ENCODE data around the gene KY. TPM values are rescaled to one million over a fixed set of nuclear protein-coding genes. Genes with fewer than 3 reads are reported as not detected.

The KY gene
- total and polyA plus RNA-seq, 2 donors (not counting 1 experiment from before 2014, with no cell fraction given): not detected

GRCh38 chr3:134681522-134681900 is 30.7 kb upstream of the KY start:
- no peak overlapping the region for H3K9ac ChIP-seq (ENCODE audit: low read length)
- H3K36me3 ChIP-seq (replicated peaks in 1 of 2; ENCODE audit: control extremely low read depth in 1 of 2, control insufficient read depth in 1 of 2, extremely low read depth in 1 of 2, insufficient read depth in 2 of 2, low read length in 1 of 2): no peaks in the 10 kb centered on the region
- no peaks in the 10 kb centered on the region for H3K4me1 ChIP-seq (ENCODE audit: control insufficient read depth in 2 of 2, insufficient read depth in 2 of 2, low read length in 2 of 2)
- ChIA-PET POLR2A (no interaction called here), CTCF (interaction anchor here (0.6 to 1.4 kb wide), 3 partner anchors 11 to 1879 kb away, joined by 3 to 6 read pairs (median 3); no protein-coding TSS in a partner anchor)
- H2AFZ ChIP-seq (ENCODE audit: insufficient read depth, low read depth, low read length, poor library complexity, severe bottlenecking): no peak overlapping the region
- WGBS (ENCODE audit: insufficient coverage): 96% methylated on average over 2 of the region's 6 CpGs
- no peaks in the 10 kb centered on the region for H3K79me2 ChIP-seq (ENCODE audit: control insufficient read depth, insufficient read depth, low read length)
- Mint-ChIP-seq H3K4me1 (no peaks in the 10 kb centered on the region), H3K9me3 (ENCODE audit: insufficient read depth) (peaks cover 5% of the 10 kb centered on the region), H3K27ac (no peak overlapping the region), H3K4me3 (no peak overlapping the region), H3K27me3 (peaks cover 8% of the 10 kb centered on the region)
- no peaks in the 10 kb centered on the region for H3K27me3 ChIP-seq (replicated peaks in 1 of 4; ENCODE audit: control extremely low read depth in 1 of 4, control insufficient read depth in 3 of 4, insufficient read depth in 4 of 4, low read length in 3 of 4)
- H3K4me2 ChIP-seq (replicated peaks; ENCODE audit: low read depth, low read length, poor library complexity, severe bottlenecking): no peak overlapping the region
- no peak for TF ChIP-seq EZH2 (IDR thresholded peaks at IDR 0.05; ENCODE audit: borderline replicate concordance, insufficient read depth, low read depth, low read length, poor library complexity, severe bottlenecking)
- TF ChIP-seq, protein P1, sequence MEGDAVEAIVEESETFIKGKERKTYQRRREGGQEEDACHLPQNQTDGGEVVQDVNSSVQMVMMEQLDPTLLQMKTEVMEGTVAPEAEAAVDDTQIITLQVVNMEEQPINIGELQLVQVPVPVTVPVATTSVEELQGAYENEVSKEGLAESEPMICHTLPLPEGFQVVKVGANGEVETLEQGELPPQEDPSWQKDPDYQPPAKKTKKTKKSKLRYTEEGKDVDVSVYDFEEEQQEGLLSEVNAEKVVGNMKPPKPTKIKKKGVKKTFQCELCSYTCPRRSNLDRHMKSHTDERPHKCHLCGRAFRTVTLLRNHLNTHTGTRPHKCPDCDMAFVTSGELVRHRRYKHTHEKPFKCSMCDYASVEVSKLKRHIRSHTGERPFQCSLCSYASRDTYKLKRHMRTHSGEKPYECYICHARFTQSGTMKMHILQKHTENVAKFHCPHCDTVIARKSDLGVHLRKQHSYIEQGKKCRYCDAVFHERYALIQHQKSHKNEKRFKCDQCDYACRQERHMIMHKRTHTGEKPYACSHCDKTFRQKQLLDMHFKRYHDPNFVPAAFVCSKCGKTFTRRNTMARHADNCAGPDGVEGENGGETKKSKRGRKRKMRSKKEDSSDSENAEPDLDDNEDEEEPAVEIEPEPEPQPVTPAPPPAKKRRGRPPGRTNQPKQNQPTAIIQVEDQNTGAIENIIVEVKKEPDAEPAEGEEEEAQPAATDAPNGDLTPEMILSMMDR (IDR thresholded peaks at IDR 0.05): no peak
- DNase-seq (no peak), ATAC-seq (ENCODE audit: low read depth) (no peak)
- intact Hi-C loops (cut with micrococcal nuclease): no loop called here
- H3K27ac ChIP-seq (ENCODE audit: low read length in 2 of 2): no peak overlapping the region
- no peak overlapping the region for H3K4me3 ChIP-seq (ENCODE audit: control extremely low read depth in 1 of 5, extremely low read depth in 1 of 5, insufficient read depth in 1 of 5, low read depth in 2 of 5, low read length in 4 of 5)
- H4K20me1 ChIP-seq (ENCODE audit: control insufficient read depth, insufficient read depth, low read length, poor library complexity, severe bottlenecking): no peaks in the 10 kb centered on the region
- peaks cover 0 to 6% (median 0%) of the 10 kb centered on the region in 3 donors for H3K9me3 ChIP-seq (ENCODE audit: control extremely low read depth in 1 of 3, control insufficient read depth in 2 of 3, insufficient read depth in 1 of 3, low read length in 2 of 3)

DNA sequence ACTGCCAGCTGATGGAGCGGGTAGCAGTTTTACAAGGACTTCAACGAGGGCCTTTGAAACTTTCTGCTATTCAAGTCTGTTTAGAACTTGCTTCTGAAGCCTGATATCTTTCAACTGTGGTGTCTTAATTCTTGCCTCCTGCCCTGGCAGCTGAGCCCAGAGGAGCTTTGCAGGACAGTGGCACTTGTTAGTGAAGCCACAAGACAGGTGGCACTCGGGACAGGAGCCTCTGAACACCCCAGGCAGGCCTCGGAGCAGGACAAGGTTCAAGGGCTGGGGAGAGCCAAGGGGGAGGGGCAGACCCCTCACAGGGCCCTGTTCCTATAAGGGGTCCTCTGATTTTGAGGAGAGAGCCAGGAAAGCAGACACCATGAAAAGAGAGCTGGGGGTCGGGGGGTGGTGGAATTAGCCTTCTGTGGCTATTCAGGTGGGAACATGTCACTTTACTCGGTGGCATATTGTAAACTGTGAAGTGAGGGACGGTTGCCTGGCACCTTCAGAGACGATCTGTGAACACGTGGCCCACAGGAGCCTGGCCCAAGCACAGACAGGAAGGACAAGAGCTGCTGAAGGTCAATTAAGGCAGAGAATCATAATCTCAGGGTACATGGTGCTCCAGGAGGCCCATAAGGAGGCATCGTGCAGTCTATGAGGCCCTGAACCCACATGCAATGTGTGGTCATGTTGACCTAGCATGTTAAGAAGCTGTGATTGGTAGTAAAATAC is 30.1 kb upstream of the KY start:
- Mint-ChIP-seq H3K27me3 (peaks cover 8% of the 10 kb centered on the region), H3K4me3 (no peak overlapping the region), H3K27ac (no peak overlapping the region), H3K9me3 (ENCODE audit: insufficient read depth) (peaks cover 8% of the 10 kb centered on the region), H3K4me1 (no peaks in the 10 kb centered on the region)
- ChIA-PET POLR2A (no interaction called here), CTCF (interaction anchor here (0.6 to 1.4 kb wide), 2 partner anchors 12 to 1879 kb away, joined by 3 to 6 read pairs; no protein-coding TSS in a partner anchor)
- intact Hi-C loops (cut with micrococcal nuclease): no loop called here
- H3K36me3 ChIP-seq (replicated peaks in 1 of 2; ENCODE audit: control extremely low read depth in 1 of 2, control insufficient read depth in 1 of 2, extremely low read depth in 1 of 2, insufficient read depth in 2 of 2, low read length in 1 of 2): no peaks in the 10 kb centered on the region
- H4K20me1 ChIP-seq (ENCODE audit: control insufficient read depth, insufficient read depth, low read length, poor library complexity, severe bottlenecking): no peaks in the 10 kb centered on the region
- peaks cover 0 to 6% (median 0%) of the 10 kb centered on the region in 3 donors for H3K9me3 ChIP-seq (ENCODE audit: control extremely low read depth in 1 of 3, control insufficient read depth in 2 of 3, insufficient read depth in 1 of 3, low read length in 2 of 3)
- TF ChIP-seq, protein P1 (IDR thresholded peaks at IDR 0.05): no peak
- no peak for TF ChIP-seq EZH2 (IDR thresholded peaks at IDR 0.05; ENCODE audit: borderline replicate concordance, insufficient read depth, low read depth, low read length, poor library complexity, severe bottlenecking)
- 78% methylated on average over 10 of the region's 10 CpGs for WGBS (ENCODE audit: insufficient coverage)
- H3K79me2 ChIP-seq (ENCODE audit: control insufficient read depth, insufficient read depth, low read length): no peaks in the 10 kb centered on the region
- no peak for ATAC-seq (ENCODE audit: low read depth)
- no peak overlapping the region for H3K9ac ChIP-seq (ENCODE audit: low read length)
- no peaks in the 10 kb centered on the region for H3K27me3 ChIP-seq (replicated peaks in 1 of 4; ENCODE audit: control extremely low read depth in 1 of 4, control insufficient read depth in 3 of 4, insufficient read depth in 4 of 4, low read length in 3 of 4)
- no peaks in the 10 kb centered on the region for H3K4me1 ChIP-seq (ENCODE audit: control insufficient read depth in 2 of 2, insufficient read depth in 2 of 2, low read length in 2 of 2)
- H3K4me2 ChIP-seq (replicated peaks; ENCODE audit: low read depth, low read length, poor library complexity, severe bottlenecking): no peak overlapping the region
- H3K27ac ChIP-seq (ENCODE audit: low read length in 2 of 2): no peak overlapping the region
- DNase-seq: no peak
- H3K4me3 ChIP-seq (ENCODE audit: control extremely low read depth in 1 of 5, extremely low read depth in 1 of 5, insufficient read depth in 1 of 5, low read depth in 2 of 5, low read length in 4 of 5): no peak overlapping the region
- no peak overlapping the region for H2AFZ ChIP-seq (ENCODE audit: insufficient read depth, low read depth, low read length, poor library complexity, severe bottlenecking)

Data from B cell (primary cell).